T-helper 1 cell treated with Interleukin-12 subunit alpha and Interleukin-12 subunit beta and Interleukin-4 antibody, amounts not matched to agents 30 ng/mL and 1 ng/mL, for 36 hours (primary cell): Measurements from ENCODE around the gene CTXND1. TPM values are rescaled to one million over a fixed set of nuclear protein-coding genes. Genes with fewer than 3 reads are reported as not detected.

Experiments
- intact Hi-C: fragments of 100-400 bp; cut with micrococcal nuclease; formaldehyde crosslinking; loops from one replicate; pipeline ENCODE4 v1.15.1; 2024
- total RNA-seq: library from RNA; stranded (reverse); gene quantifications from 2 replicates; pipeline ENCODE4 v1.2.3, GENCODE V29; 2022

The CTXND1 gene
- total RNA-seq, 1 donor from 2014 or later, result not detected

- intact Hi-C loops, result no loop called here
These were observed 90.5 kb downstream of the CTXND1 start for GRCh38 chr15:80161468-80162016.

GRCh38 chr15:80160570-80161156, 91.3 kb downstream of the CTXND1 start:
- intact Hi-C loops, result no loop called here

GRCh38 chr15:80159811-80160569, 92.0 kb downstream of the CTXND1 start:
- intact Hi-C loops, result loop anchor here (10.0 kb wide), 1 partner anchor 1135 kb away; no protein-coding TSS in a partner anchor

GRCh38 chr15:80159301-80159700, 92.7 kb downstream of the CTXND1 start:
- intact Hi-C loops, result loop anchor here (10.0 kb wide), 1 partner anchor 1136 kb away; no protein-coding TSS in a partner anchor

- intact Hi-C loops, result loop anchor here (10.0 kb wide), 1 partner anchor 1138 kb away; no protein-coding TSS in a partner anchor
These were observed 94.8 kb downstream of the CTXND1 start for GRCh38 chr15:80157215-80157614.

GRCh38 chr15:80156176-80156720, 95.8 kb downstream of the CTXND1 start:
- intact Hi-C loops, result loop anchor here (10.0 kb wide), 1 partner anchor 1139 kb away; no protein-coding TSS in a partner anchor

GRCh38 chr15:80155378-80156175, 96.4 kb downstream of the CTXND1 start:
- intact Hi-C loops, result loop anchor here (10.0 kb wide), 1 partner anchor 1139 kb away; no protein-coding TSS in a partner anchor

GRCh38 chr15:80155001-80155377, 97.0 kb downstream of the CTXND1 start:
- intact Hi-C loops, result loop anchor here (10.0 kb wide), 1 partner anchor 1140 kb away; no protein-coding TSS in a partner anchor

GRCh38 chr15:80154336-80154735, 97.7 kb downstream of the CTXND1 start:
- intact Hi-C loops, result loop anchor here (5.0 to 10.0 kb wide), 2 partner anchors 1140 to 1857 kb away; partner anchors contain the start of gene SKIC8

GRCh38 chr15:80153900-80154299, 98.1 kb downstream of the CTXND1 start:
- intact Hi-C loops, result loop anchor here (1.0 to 10.0 kb wide), 6 partner anchors 19 to 1857 kb away; partner anchors contain the start of genes PSMA4, SKIC8 and TMED3

GRCh38 chr15:80152896-80153876, 98.8 kb downstream of the CTXND1 start, which contains the start of gene FAH:
Gene FAH, plus strand, starts transcription at chr15:80152999. Its CDS starts 56 bp downstream, at chr15:80153055.
- intact Hi-C loops, result loop anchor here (1.0 to 10.0 kb wide), 13 partner anchors 20 to 1856 kb away; partner anchors contain the start of genes BCL2A1, MESD, PSMA4 and SKIC8

- intact Hi-C loops, result loop anchor here (1.0 to 10.0 kb wide), 11 partner anchors 80 to 1855 kb away; partner anchors contain the start of genes BCL2A1, MESD, PSMA4 and SKIC8
These were observed 99.7 kb downstream of the CTXND1 start for GRCh38 chr15:80152180-80152895.

GRCh38 chr15:80151576-80151975, 100.4 kb downstream of the CTXND1 start:
- intact Hi-C loops, result loop anchor here (5.0 to 10.0 kb wide), 2 partner anchors 1143 to 1854 kb away; partner anchors contain the start of gene SKIC8

- intact Hi-C loops, result loop anchor here (5.0 to 10.0 kb wide), 2 partner anchors 1144 to 1854 kb away; partner anchors contain the start of gene SKIC8
These were observed 100.9 kb downstream of the CTXND1 start for GRCh38 chr15:80151148-80151547.
